Anterior cingulate cortex (tissue), 58 donors: ENCODE measurements around the gene ALDH3B1.

ENCODE experiments used
- DNase-seq, 58 donors: peaks; one replicate each; lab custom pipeline; 2025; lab: John Stamatoyannopoulos, UW

The ALDH3B1 gene

DNA sequence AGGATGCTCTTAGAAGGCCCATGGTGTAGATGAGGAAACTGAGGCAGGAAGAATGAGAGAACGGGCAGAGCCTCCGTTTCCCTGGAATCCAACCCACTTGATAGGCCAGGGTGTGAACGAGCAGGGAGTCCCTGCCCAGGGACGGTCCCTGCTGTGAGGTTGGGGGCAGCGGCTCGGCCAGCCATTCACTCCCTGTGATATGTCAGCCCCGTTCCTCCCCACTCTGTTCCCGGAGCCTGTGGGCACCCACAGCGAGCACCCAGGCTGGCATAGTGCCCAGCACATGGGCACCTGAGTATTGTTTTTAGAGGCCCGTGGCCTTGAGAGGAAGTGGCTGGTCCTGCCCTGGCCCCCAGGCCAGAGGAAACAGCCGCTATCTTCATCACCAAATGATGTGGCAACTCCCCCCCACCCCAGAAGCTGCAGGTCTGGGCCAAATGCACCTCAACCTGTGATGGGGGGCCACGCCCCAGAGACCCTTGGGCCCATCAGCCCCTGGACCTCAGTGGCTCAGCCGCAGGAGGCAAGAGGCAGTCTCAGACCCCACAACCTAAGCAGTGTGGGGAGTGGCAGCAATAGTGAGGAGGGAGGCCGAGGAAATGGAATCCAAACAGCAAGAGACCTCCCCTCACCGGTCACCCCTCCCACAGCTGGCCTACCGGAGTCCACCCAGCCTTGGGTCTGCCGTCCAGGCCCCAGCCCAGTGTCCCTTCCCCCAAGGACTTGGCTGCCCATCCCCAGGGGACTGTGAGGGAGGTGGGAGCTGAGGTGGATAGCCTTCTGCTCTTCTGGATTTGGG, 2.1 kb downstream of the ALDH3B1 start:
- DNase-seq: no peak

DNA sequence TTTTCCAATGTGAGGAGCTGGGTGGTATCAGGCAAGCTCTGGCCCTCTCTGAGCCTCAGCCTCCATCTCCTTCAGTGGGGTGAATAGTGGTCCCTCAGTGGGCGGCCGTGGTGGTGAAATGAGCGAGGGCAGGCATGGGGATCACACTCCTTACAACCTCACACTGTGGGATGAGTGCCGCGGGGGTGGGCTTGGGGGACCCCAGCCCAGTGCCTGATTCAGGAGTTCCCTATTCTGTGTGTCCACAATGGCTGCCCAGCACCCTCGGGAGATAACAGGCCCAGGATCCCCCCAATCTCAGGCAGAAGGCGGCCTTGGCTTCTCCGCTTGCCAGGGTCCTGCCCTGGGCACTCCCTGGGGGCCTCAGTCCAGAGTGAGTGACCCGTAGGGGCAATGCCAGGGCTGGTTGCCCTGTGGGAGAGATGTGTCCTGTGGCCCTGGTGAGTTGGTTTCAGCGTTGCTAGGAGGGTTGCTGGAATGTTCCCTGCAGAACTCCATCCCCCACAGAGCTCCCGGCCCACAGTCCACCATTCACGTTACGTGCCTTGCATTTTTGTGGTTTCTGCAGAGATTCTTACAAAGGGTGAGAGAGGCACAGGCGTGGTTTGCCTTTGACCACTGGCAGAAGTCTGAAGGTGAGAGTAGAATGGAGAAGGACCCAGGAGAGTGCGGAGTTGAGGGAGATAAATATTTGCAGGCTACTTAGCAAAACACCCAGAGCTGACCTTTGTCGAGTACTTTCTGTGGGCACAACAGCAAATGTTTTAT, 2.9 kb downstream of the ALDH3B1 start:
- DNase-seq: peak in 23 of 58 donors; percentile 20 to 67 (median 39)

DNA sequence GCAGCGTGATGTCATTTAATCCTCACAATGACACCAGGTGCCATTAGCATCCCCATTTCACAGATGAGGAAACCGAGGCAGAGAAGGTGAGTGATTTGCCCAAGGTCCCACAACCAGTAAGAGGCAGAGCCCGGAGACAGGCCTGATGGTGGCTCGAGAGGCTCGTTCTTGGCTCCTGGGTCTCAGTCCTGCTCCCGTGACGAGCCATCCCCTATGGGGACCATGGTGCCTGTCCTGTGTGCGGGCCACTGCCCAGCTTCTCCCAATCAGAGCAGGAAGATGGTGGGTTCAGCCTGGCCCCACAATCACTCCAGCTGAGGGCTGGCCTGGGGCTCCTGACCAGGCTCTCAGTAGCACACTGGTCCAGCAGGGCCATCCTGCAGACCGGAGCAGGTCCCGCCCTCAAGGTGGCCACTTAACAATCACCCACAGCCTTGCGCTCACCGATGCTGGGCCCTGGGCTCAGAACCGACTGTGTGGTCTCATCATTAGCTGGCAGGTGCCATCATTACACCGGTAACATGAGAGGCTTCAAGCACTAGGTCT, 3.6 kb downstream of the ALDH3B1 start:
- no peak for DNase-seq

DNA sequence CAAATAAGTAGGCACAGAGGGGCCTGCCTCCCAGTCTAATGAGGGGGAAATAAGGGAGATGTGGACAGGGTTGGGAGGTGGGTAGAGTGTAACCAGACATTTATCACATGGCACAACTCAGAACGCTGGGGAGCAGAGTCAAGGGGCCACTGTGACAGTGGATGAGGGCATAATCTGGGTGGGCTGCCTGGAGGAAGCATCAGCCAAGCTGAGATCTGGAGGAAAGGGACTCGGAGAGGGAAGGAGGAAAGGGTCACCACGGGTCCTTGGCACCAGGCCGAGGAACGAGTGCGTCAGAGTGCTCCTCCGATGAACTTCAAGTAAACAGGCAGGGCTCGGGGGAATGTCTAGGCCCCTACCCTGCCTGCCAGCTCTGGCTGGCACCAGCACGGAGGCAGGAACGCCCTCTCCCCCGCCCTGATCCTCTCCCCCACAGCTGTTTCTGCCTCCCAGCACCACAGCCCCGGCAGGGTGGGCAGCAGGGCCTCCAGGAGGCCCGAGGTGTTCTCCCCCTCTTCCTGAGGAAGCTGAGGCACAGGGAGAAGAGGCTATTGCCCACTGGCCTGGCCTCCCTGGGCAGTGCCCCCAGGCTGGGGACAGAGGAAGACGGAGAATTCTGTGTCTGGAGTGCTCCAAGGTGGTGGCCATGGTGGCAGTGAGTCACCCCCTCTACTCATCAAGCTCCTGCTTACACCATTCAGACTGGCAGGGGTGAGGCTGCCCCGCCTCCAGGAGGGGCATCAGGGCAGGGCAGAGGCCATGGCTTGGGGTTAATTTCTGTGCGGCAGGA, 4.2 kb downstream of the ALDH3B1 start:
- no peak for DNase-seq

DNA sequence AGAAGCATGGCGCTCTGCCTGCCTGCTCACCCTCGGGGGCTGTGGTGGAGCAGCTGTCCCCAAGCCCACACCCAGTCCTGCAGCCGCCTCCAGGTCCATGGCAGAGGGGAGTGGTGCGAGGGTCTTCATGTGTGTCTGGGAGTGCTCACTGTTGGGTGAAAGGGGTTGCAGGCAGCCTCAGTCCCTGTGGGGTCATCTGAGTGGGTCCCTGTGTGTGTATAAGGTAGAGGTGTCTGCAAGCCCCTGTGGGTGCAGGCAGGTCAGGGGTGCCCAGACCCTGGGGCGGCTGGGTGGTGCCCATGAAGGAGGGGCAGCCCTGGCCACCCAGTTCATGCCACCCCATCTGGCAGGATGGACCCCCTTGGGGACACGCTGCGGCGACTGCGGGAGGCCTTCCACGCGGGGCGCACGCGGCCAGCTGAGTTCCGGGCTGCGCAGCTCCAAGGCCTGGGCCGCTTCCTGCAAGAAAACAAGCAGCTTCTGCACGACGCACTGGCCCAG, 4.9 kb downstream of the ALDH3B1 start:
- DNase-seq: no peak

DNA sequence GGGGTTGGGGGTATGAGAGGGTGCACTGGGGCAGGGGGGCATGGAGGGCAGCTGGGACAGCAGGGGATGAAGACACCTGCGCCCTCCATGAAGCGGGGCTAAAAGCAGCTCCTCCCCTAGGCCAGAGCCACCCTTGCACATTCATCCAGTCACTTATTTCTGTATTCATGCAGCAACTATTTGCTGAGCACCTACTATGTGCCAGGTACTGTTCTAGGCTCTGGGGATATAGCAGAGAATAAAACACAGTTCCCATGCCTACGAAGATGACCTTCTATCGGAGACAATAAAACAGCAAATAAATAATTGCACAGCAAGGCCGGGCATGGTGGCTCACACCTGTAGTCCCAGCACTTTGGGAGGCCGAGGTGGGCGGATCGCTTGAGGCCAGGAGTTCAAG, 5.3 kb downstream of the ALDH3B1 start:
- no peak for DNase-seq

DNA sequence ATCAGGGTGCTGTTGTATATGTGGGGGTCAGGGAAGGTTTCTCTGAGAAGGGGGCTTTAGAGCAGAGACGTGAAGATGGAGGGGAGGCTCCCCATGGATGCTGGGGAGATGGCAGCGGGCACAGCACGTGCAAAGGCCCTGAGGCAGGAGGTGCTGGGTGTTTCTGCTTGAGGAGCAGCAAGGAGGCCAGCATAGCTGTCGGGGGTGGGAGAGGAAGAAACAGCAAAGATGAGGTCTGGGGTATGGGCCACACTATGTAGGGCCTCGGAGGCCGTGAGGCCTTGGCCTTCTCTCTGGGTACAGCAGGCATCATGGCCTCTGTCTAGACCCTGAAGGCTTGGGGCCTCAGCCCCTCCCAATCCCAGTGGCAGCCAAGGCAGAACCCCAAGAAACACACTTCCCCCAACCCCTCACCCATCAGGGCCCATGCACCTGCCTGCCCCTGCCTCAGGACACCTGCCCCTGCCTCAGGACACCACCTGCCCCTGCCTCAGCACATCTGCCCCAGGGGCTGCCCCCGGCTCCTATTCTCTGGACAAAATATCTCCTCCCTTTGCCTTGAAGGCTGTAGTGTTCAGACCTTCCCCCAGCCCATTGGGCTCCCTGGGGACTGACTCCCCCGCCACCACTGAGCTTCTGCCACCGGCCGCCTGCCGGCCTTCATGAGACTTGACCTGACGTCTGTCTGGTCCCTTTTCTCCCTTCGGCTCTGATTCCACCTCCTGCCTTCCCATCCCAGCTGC, 6.2 kb downstream of the ALDH3B1 start:
- DNase-seq: no peak

DNA sequence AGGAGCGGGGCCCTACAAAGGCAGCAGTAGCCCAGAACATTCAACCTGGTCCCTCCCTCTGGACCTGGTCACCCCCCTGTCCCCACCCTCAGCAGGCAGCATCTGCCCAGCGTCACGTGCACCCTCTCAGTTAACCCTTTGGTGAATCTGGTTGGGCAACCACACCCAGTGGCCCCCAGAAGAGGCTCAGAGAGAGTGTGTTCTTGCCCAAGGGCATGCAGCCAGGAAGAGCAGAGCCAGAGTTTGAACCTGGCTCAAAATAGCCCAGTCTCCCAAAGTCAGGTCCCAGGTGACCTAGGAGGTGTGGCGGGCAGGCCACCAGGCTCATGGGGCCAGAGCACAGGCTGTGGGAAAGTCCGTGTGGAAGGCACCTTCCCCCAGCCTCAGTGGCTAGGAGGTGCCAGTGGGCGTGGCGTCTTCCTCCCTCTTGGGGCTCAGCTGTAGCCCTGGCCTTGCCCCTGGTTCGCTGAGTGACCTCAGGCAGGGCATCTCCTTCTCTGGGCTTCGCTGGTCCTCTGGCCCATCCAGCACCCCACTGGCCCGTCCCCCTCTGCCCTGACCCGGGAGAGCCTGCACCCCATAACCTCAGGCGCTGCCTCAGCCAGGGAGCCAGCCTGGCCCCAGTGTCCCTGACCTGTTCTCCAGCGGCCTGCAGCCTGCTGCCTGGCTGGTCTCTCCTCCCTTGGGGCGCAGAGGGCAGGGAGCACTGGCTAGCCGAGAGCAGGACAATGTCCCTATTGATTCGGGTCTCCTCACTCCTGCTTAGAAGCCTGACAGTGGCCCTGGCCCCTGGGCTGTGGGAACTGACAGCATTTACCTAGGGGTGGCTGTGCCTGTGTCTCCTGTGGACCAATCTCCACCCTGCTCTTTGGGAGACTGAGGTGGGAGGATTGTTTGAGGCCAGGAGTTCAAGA, 7.0 kb downstream of the ALDH3B1 start:
- peak in 13 of 58 donors; percentile 16 to 58 (median 38) for DNase-seq

DNA sequence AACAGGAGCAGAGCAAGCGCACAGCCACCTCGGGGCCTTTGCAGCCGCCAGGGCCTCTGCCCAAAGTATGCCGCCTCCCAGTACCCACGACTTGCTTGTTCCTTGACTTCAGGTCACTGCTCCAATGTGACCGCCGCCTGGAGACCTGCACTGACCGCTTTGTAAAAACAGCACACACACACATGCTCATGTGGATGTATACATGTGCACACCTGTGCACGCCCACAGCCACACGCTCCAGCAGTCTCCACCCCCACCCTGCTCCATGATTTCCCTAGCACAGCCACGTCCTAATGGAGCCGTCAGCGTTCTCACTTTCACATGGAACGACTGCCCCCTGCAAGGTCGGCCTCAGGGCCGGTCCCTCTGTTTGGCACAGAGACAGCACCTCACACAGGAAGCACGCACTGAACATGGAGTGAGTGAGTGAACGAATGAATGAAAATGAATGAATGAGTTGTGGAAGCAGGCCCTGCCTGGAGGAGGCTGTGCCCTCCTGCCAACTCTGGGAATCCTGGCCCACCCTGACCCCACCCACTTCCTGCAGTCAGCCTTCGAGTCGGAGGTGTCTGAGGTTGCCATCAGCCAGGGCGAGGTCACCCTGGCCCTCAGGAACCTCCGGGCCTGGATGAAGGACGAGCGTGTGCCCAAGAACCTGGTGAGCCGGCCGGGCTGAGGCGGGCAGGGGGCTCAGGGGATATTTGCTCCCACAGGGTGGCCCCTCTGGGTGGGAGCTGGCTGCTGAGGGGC, 8.0 kb downstream of the ALDH3B1 start:
- DNase-seq: no peak

DNA sequence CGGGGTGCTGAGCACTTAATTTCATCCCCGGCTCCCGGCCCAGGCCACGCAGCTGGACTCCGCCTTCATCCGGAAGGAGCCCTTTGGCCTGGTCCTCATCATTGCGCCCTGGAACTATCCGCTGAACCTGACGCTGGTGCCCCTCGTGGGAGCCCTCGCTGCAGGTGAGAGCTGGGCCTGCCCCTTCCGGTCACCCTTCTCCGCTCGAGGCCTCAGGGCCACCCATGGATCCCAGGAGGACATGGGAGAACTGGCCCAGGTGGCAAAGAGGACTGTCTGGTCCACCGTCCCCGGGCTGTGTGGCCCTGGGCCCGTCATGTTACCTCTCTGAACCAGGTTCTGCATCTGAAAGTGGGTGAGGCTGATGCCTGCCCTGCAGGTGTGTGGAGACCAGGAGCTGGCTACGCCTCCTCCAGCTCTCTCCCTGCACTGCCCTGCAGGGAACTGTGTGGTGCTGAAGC, 8.6 kb downstream of the ALDH3B1 start:
- no peak for DNase-seq

DNA sequence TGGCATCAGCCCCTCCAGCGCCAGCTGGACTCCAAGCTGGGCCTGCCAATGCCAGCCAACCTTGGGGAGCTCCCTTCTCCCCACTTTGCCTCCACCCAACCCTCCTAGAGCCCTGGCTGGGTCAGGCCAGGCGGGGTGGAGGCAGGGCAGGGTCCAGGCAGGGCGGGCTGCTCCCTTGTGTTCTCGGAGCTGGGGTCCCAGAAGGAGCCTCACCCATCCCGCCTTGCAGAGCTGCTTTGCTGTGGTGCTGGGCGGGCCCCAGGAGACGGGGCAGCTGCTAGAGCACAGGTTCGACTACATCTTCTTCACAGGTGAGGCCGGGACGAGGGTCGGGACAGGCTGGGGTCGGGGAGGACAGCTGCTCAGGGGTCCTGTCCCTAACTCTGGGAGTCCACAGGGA, 9.4 kb downstream of the ALDH3B1 start:
- no peak for DNase-seq

DNA sequence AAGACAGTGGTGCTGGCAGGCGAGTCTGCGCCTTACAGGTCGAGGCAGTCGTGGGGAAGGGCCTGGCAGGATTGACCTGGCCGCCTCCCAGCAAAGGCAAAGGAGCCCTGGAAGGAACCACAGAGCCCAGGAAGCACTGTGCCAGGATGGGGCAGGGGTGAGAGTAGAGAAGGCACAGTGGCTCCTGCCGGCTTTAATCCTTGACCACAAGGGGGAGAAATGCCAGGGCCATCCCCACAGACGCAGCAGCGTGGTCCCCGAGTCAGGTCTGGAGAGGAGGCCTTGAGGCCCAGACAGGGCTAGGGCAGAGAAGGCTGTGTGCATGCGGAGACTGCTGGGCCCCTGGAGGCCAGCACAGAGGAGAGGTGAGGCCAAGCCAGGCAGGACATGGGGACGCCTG, 10.4 kb downstream of the ALDH3B1 start:
- DNase-seq: peak in 6 of 58 donors; percentile 12 to 50 (median 39)

DNA sequence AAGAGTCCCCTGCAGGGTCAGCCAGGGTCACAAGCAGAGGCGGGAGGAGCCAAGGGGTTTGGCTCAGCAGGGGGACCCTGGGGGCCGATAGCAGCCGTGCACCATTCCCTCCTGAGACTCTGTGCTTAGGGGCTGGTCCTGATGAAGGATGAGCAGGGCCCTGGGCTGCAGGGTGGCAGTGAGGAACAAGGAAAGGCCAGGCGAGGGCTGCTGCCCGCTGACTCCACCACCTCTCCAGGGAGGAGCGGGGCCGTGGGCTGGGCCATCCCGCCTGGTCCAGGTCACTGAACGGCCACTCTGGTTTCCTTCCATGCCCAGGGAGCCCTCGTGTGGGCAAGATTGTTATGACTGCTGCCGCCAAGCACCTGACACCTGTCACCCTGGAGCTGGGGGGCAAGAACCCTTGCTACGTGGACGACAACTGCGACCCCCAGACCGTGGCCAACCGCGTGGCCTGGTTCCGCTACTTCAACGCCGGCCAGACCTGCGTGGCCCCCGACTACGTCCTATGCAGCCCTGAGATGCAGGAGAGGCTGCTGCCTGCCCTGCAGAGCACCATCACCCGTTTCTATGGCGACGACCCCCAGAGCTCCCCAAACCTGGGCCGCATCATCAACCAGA, 11.2 kb downstream of the ALDH3B1 start:
- DNase-seq: peak in 1 of 58 donors; percentile 18

DNA sequence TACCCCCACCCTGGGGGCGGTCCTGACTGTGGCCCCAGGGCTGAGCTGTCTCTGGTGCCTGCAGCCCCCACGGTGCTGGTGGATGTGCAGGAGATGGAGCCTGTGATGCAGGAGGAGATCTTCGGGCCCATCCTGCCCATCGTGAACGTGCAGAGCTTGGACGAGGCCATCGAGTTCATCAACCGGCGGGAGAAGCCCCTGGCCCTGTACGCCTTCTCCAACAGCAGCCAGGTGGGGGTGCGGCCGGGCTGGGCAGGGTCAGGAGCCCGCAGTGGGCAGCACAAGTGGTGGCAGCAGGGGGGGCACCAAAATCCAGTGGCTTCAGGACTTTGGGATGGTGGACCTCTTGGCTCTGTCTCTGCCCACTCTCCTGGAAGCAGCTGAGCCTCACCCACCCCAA, 12.4 kb downstream of the ALDH3B1 start:
- DNase-seq: no peak

DNA sequence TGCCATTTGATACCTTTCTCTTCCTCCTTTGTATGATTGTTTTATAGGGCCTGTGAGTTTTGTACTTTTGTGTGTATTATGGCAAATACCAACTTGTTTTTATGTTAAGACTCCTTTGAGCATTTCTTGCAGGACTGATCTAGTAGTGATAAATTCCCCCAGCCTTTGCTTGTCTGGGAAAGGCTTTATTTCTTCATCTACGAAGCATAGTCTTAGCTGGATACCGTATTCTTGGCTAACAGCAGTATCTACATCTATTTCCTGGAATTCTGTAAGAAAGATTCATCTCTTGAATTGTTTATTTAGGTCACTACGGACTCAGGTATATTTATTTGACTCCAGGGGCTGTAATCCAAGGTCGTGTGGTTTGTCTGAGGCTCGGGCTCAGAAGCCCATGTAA, 14.4 kb downstream of the ALDH3B1 start:
- DNase-seq: no peak

DNA sequence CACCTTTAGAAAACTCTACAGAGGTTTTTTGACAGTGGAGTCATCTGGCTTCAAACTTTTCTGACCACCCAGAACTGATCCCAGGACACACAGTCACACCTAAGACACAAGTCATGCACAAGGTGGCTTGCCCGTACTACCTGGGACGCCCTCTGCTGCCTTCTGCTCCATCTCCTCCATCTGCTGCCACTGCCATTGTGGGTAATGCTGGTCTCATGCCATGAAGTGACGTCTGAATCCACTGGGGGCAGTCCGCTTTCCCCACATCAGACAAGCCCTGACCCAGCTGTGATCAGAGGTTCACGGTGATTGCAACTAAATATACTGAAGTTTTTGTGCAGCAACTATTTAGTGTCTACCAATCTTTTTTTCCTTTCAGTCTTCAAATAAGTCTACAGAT, 14.9 kb downstream of the ALDH3B1 start:
- DNase-seq: no peak

DNA sequence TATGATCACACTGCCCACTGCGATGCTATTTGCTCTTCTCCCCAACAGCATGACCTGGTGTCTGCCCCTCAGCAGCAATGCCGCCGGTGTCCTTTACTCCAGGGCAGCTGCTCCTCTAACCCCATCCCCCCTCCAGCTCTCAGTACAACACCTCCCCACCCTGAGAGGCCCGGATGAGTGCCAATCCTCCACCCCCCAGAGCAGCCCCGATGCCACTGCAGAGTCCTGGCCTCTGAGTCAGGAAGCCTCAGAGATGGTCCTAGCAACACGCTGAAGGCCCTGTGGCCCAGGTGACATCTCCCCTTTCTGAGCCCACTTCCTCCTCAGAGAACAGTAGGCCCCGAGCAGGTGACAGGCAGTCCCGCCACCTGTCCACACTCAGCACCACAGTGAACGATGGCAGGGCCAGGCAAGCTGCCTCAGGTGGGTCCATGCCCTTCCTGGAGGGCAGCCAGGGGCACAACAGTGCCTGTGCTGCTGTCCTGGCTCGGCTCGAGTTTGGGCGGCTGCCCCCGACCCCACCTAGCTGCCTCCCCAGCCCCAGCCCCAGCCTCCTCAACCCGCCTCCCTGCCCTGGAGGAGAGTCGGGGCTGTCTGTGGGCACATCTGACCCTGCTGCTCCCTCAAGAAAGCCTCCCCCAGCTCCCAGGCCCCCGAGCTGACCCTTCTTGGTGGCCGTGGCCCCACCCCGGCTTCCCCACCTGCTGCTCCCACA, 16.4 kb downstream of the ALDH3B1 start:
- no peak for DNase-seq
